DMS153 treated with DMSO at 0.1 percent for 48 hours (cell line): Measurements from ENCODE around the gene FZD4.
A peak's percentile ranks its signal among the peaks of the same experiment; 100 is the strongest.
"Not testable (repeated sequence)": the region's sequence is repeated elsewhere in the genome, so short reads cannot be mapped to it uniquely, and the experiment has no call there.

Experiments used
- DNase-seq: peaks from one replicate; lab custom pipeline; 2025; ENCODE audit not compliant: unreplicated experiment; lab: John Stamatoyannopoulos, UW

The FZD4 gene

DNA sequence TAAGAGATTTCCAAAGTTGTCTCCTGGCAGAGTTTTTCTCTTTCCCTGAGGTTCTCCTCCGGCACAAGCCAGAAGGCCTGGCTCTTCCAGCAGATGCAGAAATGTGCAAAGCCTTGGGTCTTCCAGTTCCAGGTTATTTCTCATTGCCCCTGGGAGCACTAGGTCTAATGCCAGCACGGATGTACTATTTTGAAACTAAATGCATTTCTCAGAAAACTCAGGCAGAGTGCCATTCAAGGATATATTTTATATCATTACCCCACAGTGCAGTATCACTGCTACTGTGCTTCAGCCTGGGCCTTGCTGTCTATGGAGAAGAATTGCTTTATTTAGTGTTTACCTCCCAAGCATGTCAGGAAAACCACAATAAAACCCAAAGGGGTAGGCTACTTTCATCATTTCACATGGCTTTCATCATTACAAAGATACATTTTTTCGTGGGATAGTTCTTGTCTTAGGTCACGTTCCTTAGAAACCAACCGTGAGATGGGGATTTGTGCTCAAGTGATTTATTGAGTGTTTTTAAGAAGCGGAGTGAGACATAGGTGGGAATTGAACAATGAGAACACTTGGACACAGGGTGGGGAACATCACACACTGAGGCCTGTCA lies 22.4 kb upstream of the FZD4 start:
- no peak for DNase-seq

DNA sequence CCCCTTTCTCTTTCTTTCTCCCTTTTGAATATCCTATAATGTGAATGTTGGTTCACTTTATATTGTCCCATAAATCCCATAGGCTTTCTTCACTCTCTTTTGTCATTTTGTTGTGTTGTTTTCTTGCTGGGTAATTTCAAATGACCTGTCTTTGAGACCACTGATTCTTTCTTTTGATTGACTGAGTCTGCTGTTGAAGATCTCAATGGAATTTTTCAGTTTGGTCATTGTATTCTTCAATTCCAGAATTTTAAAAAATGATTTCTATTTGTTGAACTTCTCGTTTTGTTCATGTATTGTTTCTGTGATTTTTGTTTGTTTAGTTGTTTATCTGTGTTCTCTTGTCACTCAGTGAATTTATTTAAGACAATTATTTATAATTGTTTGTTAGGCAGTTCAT lies 17.5 kb upstream of the FZD4 start:
- DNase-seq, result no peak

DNA sequence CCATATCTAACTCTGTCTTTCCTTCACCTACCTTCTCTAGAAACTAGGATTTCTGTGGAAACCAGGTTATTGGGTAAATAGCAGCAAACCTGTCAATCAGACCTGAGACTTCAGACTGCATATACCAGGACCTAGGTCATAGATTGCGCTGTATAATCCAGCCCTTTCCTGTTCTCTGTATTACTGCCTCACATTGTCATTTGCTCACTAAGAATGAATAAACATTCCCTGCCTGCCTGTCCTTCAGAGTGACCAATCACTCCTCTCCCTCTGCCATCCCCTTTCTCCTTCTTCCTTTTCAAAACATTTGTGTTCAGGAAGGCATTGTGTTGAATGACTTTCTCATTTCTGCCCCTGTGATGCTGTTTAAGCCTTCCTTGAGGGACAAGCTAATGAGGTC lies 14.1 kb upstream of the FZD4 start:
- no peak for DNase-seq

DNA sequence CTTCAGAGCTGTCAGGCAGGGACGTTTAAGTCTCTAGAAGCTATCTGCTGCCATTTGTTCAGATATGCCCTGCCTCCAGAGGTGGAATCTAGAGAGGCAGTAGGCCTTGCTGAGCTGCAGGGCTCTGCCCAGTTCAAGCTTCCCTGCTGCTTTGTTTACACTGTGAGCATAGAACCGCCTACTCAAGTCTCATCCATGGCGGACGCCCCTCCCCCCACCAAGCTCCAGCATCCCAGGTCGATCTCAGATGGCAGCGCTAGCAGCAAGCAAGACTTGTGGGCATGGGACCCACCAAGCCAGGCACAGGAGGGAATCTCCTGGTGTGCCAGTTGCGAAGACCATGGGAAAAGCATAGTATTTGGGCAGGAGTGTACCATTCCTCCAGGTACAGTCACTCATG lies 12.4 kb upstream of the FZD4 start:
- DNase-seq, result not testable (repeated sequence)

DNA sequence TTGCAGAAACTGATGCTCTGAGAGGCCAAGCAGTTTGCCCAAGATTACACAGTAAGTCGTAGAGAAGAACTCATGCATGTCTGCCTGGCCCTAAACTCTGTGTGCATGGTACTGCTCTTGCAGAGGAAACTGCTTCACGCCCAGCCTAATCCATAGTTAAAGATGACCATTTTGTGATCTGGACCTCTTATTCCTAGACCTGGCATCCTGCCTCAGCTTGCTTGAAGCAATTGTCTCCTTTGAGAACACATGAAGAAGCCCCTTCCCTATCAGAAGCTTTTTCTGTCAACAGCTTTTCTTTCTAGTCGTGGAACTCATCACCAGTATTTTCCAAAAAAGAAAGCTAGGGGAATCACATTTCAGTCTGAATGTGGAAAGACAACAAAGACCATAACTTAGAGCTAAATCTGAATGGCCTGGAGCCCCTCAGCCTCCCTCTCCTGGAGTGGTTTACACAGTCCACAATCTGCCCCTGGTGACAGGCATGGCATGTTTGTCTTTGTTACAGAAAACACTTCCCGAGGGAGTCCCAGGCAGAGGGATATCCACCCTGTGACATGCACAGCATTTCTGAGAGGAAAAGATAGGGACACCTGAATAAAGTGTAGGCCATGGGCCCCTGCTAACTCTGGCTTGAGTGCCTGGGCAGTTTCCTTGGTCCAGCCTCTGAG lies 2.9 kb upstream of the FZD4 start:
- DNase-seq, result no peak

DNA sequence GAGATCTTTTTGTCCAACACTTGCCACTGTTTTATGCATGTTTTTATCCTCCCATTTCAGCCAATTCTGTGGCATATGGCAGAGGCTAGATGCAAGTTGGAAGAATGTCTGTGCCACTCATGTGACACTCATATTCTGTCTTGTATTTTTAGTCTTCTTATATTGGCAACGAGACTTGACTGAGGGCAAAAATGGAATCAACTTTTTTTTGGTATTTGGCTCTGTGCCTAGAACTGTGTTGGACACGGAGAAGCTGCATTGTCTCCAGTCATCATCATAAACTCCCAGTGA lies 1.7 kb upstream of the FZD4 start:
- DNase-seq, result no peak

DNA sequence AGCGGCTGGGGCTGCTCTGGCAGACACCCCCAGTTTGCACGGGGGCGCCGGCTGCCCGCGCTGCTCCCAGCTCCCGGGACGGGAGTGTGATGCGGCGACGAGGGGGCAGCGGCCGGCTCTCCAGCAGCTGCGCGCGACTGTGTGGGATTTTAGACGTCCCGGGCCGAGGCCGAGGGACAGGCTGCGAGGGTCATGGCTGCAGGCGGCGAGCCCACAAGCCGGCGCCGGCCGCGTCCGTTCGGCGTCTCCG lies 159 bp downstream of the FZD4 start:
- DNase-seq, result no peak

DNA sequence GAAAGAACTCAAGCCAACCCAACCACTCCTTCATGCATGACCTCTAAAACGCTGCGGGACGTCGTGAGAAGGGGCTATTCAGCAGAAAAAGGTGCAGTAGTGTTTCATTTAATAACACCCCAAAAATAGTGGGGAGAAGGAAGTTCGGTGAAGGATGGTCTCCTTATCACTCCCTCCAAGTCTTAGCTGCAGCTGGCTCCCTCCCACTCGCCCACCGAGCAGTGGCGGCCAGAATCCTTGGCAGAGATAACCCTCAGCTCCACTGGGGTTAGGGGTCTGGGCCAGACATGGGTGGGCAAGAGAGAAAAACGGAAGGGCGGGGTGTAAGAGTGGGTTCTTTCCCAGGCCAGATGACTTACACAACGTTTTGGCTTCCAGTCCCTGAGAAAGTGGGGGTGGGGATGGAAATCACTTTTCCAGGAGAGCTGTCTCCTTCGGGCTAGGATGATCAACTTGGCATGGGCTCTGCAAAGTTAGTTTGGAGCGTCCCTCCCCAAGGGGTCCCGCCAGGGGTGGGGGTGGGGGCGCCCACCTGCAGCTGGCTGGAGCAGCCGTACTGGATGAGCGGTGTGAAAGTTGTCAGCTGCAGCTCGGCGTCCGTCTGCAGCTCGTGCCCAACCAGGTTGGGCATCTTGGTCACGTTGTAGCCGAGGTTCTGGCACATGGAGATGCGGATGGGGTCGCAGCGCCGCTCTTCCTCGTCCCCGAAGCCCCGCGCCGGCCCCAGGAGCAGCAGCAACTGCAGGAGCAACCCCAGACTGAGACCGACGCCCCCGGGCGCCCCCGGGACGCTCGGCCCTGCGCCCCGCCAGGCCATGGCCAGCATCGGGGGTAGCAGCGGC lies 705 bp downstream of the FZD4 start:
- DNase-seq, result peak; percentile 4

DNA sequence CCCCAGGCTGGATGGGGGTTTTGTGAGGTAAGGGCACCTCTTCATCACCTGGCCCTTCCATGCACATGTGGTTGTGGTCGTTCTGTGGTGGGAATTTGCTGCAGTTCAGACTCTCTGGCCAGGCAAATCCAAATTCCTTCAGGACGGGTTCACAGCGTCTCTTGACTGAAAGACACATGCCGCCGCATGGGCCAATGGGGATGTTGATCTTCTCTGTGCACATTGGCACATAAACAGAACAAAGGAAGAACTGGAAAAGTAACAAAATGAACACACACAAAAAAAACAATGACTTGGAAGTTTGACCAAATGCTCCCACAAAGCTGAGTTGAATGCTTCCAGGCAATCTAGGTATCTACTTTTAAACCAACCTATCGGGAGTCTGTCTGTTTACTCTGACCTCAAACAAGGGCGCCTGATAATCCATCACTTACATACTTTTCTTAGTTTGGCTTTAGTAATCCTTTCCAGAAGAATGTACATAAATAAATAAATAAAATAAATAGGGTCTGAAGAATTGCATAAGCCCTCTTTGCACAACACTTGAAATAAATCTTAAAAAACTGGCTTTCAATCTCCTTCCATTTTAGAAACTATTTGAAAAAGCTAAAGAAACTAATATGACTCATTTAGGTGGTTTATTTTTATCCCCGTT lies 2.8 kb downstream of the FZD4 start:
- DNase-seq, result no peak

DNA sequence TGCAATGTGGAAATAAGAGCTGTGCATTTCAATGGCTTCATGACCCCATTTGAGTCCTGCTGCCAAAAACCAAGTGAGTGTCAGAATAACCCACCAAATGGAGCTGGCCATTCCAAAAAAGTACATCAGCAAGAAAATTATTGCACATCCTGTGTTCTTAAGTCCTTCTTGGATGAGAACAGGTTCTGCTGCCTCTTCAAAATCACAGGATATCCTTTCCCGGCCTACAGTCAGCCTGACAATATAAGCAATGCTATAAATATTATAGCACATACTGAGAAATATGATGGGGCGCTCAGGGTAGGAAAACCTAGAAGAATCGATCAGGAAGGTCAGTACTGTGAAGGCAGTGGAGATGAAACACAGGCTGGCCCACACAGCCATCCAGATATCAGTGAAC lies 3.5 kb downstream of the FZD4 start:
- DNase-seq, result no peak

DNA sequence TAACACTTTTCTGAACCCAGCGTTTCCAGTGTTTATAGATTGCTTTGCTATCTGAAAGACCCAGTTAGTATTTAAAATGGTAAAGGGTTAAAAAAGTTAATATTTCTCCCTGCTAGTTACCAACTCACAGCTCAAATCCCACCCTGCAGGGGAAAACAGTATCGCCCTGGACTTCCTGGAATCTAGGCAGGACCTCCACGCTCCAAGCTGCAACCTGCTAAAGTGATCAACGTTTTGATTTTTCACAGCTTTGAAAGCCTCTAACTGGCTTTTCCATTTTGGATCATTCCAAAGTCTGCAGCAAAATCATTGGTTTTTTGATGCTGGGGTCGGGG lies 4.6 kb downstream of the FZD4 start:
- DNase-seq, result no peak

DNA sequence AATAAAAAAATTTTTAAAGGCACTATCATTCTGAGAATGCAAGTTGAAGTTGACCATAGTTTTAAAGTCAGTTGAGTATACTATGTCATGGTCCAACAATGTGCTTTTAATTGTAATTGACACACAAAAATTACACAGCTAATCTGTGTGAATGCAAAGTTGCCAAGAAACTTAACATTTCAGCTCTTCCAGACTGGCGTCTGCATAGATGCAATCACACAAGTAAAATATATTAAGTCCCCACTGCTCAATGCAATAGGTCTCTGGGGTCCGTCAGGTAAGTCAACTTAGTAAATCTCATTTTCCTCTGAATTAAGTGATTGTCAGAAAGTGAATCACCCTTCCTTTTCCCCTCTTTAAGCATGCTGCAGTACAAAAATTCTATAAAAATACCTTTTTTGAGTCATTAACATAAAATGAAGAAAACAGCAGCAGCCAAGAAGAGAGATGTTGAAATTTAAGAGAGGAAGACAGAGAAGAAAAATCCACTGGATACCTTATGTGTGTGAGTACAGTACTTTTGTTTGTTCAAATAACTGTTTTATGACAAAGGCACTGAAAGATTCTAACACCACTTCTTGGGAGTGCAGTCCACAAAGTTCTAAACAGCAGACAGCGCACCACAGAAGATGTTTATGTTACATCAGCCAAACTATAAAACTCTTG lies 5.1 kb downstream of the FZD4 start:
- no peak for DNase-seq

DNA sequence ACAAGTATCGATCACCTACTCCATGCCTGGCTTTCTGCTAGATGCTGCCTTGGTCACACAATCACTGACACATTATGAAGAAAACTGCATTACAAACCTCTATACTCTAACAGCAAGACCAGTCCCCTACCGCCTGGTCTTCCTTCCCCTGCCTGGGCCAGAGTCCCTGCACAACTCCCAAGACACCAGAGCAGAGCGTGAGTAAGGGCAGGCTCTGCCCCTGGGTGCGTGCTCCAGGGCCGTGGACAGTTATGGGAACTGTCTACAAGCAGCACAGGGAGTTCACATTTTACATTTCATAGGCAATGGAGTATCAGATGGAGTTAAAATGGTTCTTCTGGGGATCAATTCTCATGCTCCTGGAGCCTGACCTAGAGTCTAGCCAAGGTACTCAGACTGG lies 6.5 kb downstream of the FZD4 start:
- no peak for DNase-seq

DNA sequence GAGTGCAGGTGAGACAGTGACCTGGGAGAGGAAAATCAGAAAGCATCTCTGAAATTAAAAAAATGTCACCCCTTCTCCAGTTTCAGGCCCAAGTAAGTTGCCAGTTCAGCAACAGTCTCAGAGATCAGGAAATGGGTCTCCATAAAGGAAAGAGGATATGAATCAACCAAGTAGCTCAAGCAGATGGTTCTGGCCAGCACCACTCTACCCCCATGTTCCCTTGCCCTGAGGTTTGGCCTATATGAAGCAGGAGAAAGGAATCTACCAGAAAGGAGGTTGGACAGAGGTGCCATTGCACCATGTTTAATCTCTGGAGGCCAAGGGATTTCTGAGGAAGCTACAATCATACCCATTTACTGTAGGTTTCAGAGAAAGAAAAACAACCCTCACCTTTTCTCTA lies 7.7 kb downstream of the FZD4 start:
- DNase-seq, result no peak

DNA sequence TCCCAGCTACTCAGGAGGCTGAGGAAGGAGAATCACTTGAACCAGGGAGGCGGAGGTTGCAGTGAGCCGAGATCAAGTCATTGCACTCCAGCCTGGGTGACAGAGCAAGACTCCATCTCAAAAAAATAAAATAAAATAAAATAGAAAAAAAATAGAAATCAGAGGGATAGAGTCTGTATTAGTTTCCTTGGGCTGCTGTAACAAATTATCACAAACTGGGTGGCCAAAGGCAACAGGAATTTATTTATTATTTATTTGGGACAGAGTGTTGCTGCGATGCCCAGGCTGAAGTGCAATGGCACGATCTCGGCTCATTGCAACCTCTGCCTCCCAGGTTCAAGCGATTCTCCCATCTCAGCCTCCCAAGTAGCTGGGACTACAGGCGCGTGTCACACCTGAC lies 11.7 kb downstream of the FZD4 start:
- not testable (repeated sequence) for DNase-seq

DNA sequence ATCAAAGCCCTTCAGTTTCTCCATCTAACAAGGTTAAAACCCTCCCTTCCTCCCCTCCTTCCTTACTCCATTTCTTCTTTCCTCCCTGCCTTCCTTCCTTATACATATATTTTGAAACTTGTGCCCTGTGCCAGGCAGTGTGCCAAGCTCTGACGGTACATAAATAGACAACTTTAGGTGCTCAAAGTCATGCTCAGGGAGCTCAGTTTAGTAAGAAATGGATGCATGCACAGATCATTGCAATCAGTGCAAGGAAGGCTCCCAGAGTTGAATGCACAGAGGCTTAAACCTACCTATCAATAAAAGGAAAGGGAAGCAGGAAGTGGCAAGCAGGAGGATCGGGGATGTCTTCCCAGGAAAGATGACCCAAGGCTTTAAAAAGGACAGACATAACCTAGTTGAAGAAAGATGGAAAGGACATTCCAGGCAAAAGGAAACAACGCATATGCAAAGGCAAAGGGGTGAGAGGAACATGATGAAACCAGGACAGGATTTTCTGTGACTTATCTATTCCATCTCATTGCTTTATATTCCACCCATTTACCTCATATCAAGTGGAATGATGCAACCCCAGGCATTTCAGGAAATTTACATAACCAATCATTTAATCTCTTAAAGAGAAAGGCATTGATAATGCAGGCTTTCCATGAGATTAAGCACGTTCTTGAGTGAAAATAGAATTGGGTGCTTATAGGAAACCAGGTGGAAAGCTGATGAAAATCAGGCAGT lies 13.2 kb downstream of the FZD4 start:
- DNase-seq, result no peak

DNA sequence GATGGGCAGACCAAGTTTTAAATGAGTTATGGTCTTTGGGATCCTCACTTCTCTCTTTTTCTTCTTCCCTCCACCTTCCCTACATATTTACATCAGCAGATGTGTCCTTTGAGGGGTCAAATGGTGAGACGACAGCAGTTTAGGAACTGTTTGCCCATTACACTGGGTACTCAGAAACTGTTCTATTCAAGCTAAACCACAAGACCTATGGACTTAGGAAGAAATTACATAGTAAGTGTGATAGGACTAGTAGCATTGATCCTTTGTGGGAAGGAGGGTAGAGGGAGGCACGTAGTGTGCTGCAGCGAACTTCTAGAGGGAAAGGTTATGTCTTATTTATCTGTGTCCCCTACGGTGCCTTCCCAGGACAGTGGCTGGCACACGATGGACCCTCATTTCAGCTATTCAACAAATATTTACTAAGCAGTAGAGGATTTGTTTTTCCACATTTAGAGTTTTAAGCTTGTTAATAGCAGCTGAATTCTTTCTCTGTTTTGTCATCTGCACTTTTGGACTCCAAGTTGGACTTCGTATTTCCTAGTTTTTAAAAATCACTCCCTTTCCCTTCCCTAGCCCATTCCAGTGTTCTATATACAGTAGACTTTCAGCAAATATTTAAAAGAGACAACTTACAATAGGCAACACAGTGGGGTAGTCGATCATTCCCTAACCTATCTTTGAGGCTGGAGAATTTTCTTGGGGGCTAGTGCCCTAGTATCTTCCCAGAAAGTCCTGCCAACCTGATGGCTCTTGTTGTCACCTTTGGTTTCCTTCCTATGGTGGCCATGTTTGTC lies 13.9 kb downstream of the FZD4 start:
- DNase-seq, result no peak

DNA sequence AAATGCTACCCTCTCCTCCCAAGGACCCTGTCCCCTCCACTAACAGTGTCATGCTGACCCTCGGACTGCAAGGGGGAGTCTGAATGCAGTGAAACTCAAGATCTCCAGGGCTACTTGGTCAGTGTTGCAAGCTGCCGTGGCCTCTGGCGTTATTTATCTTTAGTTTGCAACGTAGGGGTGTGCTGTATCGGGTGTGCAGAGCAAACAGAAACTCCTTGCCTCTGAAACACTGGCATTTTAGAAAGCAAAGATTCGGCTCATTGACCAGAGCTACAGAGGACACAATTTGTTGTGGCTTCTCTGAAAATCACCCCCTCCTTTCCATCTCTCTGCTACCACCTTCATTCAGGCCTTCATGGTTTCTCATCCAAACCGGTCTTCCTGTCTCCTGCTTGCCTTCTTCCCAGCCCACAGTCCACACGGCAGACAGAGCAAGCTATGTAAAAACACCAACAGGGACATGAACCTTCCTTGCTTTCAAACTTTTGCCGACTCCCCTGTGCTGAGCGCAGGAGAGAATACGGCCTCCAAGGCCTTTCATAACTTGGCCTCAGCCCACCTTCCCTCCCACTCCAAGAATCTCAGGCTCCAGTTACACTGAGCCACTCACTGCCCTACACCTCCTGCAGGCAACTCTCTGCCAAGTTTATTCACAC lies 14.9 kb downstream of the FZD4 start:
- DNase-seq, result no peak

DNA sequence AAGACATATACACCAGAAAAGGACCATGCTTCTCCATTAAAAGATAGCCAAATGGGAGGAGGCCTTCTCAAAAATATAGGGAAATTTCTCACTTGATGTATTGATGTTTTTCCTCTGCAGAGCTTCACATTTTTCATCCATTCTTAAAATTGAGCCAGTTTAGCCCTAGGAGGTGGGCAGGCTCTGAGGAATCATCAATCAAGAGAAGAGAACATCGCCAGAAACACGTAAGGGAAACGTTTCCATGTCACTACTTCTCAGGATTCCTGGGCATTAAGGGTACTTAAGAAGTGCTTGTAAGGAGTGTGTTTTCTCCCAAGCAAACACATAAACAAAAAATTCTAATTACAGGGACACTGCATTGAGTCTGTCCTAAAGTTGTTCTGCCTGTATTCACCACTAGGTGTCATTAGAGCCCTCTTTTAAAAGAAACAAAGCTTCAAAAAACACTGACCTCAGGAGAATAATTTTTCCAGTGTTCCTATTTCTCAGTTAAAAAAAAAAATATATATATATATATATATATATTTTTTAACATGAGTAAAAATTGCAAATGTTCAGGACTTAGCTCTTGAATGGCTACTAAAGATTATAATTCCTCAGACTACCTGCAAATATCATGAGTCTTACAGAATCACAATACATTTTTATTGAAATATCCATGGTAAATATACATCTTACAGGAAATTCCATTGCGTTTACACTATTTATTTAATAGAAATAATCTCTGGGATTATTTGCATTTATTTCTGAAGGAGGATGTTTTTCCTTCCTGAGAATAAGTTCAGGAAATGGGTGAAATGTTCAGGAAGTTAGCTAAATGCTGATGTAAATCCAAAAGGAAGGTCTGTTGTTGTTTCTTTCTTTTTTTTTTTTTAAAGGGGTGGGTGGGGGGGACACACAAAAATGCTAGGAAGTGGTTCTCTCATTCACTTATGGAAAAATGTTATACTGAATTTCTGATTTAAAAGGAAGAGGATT lies 16.0 kb downstream of the FZD4 start:
- DNase-seq, result peak; percentile 37
